ENCODE data around the gene PLXNA4.

PLXNA4 gene

GRCh38 chr7:132275416-132276233, 300.6 kb downstream of the PLXNA4 start:
- TF ChIP-seq NFRKB (IDR thresholded peaks at IDR 0.05) (no peak), FOXK2 (IDR thresholded peaks at IDR 0.05) (no peak), ELF4 (IDR thresholded peaks at IDR 0.05) (no peak), ARNT (IDR thresholded peaks at IDR 0.05) (no peak), ZNF384 (IDR thresholded peaks at IDR 0.05) (no peak), FOXM1 (IDR thresholded peaks at IDR 0.05; ENCODE audit: borderline replicate concordance) (no peak), BHLHE40 (IDR thresholded peaks at IDR 0.05; ENCODE audit: borderline replicate concordance) (no peak)
- ChIA-PET CTCF (no interaction called here), POLR2A (no interaction called here)
- no peak for DNase-seq (ENCODE audit: extremely low spot score)

DNA sequence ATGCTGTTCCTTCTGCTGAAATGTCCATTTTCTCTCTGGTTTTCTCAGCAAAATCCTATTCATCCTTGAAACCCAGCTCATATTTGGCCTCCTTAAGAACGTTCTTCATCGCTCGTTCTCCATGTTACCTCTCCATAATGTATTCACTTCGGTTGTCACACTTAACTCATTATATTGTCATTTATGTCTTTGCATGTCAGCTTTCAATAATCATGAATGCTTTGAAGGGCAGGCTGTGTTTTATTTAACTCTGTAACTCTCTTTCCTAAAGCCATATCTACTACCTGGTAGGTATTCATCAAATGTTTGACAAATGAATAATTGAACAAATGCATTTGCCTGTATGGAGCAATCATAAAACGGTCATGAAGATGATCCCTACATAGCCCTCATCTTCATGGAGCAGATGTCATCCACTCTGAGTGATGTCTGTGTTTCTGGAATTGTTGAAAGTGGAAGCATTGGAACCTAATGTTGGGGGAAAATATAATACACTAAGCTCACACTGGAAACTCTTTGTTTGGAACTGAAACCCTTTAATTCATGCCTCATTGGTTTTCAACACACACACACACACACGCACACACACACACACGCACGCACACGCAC, 303.4 kb downstream of the PLXNA4 start:
- TF ChIP-seq FOXA1 (IDR thresholded peaks at IDR 0.05) (no peak), ZNF384 (IDR thresholded peaks at IDR 0.05) (no peak), ELF4 (IDR thresholded peaks at IDR 0.05) (no peak)
- no peak for DNase-seq (ENCODE audit: extremely low spot score)
- ChIA-PET POLR2A (no interaction called here), CTCF (no interaction called here)

- ChIA-PET CTCF (no interaction called here), POLR2A (no interaction called here)
- TF ChIP-seq L3MBTL2 (conservative IDR thresholded peaks at IDR 0.05) (no peak), HDGF (IDR thresholded peaks at IDR 0.05; ENCODE audit: borderline replicate concordance) (no peak), SP1 (IDR thresholded peaks at IDR 0.05) (no peak), FOXK2 (IDR thresholded peaks at IDR 0.05) (no peak), ARNT (IDR thresholded peaks at IDR 0.05) (no peak), FOXM1 (IDR thresholded peaks at IDR 0.05; ENCODE audit: borderline replicate concordance) (no peak), TARDBP (IDR thresholded peaks at IDR 0.05) (no peak), SUZ12 (IDR thresholded peaks at IDR 0.05) (no peak), CTBP1 (IDR thresholded peaks at IDR 0.05; ENCODE audit: borderline replicate concordance) (no peak), LEF1 (IDR thresholded peaks at IDR 0.05; ENCODE audit: borderline replicate concordance) (no peak), FOXA1 (IDR thresholded peaks at IDR 0.05) (no peak), BHLHE40 (IDR thresholded peaks at IDR 0.05; ENCODE audit: borderline replicate concordance) (no peak), ELF4 (IDR thresholded peaks at IDR 0.05) (no peak), NFRKB (IDR thresholded peaks at IDR 0.05) (no peak), ZNF384 (IDR thresholded peaks at IDR 0.05) (no peak)
- TF ChIP-seq, protein P1, sequence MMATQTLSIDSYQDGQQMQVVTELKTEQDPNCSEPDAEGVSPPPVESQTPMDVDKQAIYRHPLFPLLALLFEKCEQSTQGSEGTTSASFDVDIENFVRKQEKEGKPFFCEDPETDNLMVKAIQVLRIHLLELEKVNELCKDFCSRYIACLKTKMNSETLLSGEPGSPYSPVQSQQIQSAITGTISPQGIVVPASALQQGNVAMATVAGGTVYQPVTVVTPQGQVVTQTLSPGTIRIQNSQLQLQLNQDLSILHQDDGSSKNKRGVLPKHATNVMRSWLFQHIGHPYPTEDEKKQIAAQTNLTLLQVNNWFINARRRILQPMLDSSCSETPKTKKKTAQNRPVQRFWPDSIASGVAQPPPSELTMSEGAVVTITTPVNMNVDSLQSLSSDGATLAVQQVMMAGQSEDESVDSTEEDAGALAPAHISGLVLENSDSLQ (IDR thresholded peaks at IDR 0.05): no peak
- DNase-seq (ENCODE audit: extremely low spot score): no peak
These were observed 305.8 kb downstream of the PLXNA4 start for GRCh38 chr7:132270517-132270916.

GRCh38 chr7:132269718-132270117, 306.6 kb downstream of the PLXNA4 start:
- POLR2A ChIA-PET: no interaction called here
- CTCF ChIA-PET: interaction anchor here (0.5 to 1.1 kb wide), 2 partner anchors 155 to 433 kb away, joined by 3 to 6 read pairs; no protein-coding TSS in a partner anchor
- TF ChIP-seq SP1 (IDR thresholded peaks at IDR 0.05): no peak
- TF ChIP-seq, protein P1 (IDR thresholded peaks at IDR 0.05): no peak
- no peak for TF ChIP-seq FOXK2 (IDR thresholded peaks at IDR 0.05)
- TF ChIP-seq SUZ12 (IDR thresholded peaks at IDR 0.05): no peak
- no peak for TF ChIP-seq ARNT (IDR thresholded peaks at IDR 0.05)
- TF ChIP-seq ELF4 (IDR thresholded peaks at IDR 0.05): no peak
- no peak for TF ChIP-seq CTBP1 (IDR thresholded peaks at IDR 0.05; ENCODE audit: borderline replicate concordance)
- no peak for TF ChIP-seq HDGF (IDR thresholded peaks at IDR 0.05; ENCODE audit: borderline replicate concordance)
- no peak for TF ChIP-seq FOXM1 (IDR thresholded peaks at IDR 0.05; ENCODE audit: borderline replicate concordance)
- TF ChIP-seq TARDBP (IDR thresholded peaks at IDR 0.05): no peak
- no peak for TF ChIP-seq ZNF384 (IDR thresholded peaks at IDR 0.05)
- no peak for TF ChIP-seq BHLHE40 (IDR thresholded peaks at IDR 0.05; ENCODE audit: borderline replicate concordance)
- no peak for TF ChIP-seq LEF1 (IDR thresholded peaks at IDR 0.05; ENCODE audit: borderline replicate concordance)
- TF ChIP-seq NFRKB (IDR thresholded peaks at IDR 0.05): no peak
- no peak for TF ChIP-seq L3MBTL2 (conservative IDR thresholded peaks at IDR 0.05)
- TF ChIP-seq FOXA1 (IDR thresholded peaks at IDR 0.05): no peak
- DNase-seq (ENCODE audit: extremely low spot score): no peak

GRCh38 chr7:132263151-132263550, 313.1 kb downstream of the PLXNA4 start:
- POLR2A ChIA-PET: no interaction called here
- no peak for DNase-seq (ENCODE audit: extremely low spot score)
- CTCF ChIA-PET: interaction anchor here (1.2 kb wide), 1 partner anchor 15 kb away, joined by 3 read pairs; no protein-coding TSS in a partner anchor
- TF ChIP-seq FOXK2 (IDR thresholded peaks at IDR 0.05) (no peak), NFRKB (IDR thresholded peaks at IDR 0.05) (no peak), FOXA1 (IDR thresholded peaks at IDR 0.05) (no peak), FOXM1 (IDR thresholded peaks at IDR 0.05; ENCODE audit: borderline replicate concordance) (no peak), ELF4 (IDR thresholded peaks at IDR 0.05) (no peak), HDGF (IDR thresholded peaks at IDR 0.05; ENCODE audit: borderline replicate concordance) (no peak), ARNT (IDR thresholded peaks at IDR 0.05) (no peak), SP1 (IDR thresholded peaks at IDR 0.05) (no peak), TARDBP (IDR thresholded peaks at IDR 0.05) (no peak), CTBP1 (IDR thresholded peaks at IDR 0.05; ENCODE audit: borderline replicate concordance) (no peak), ZNF384 (IDR thresholded peaks at IDR 0.05) (no peak), L3MBTL2 (conservative IDR thresholded peaks at IDR 0.05) (no peak), BHLHE40 (IDR thresholded peaks at IDR 0.05; ENCODE audit: borderline replicate concordance) (no peak), SUZ12 (IDR thresholded peaks at IDR 0.05) (no peak), LEF1 (IDR thresholded peaks at IDR 0.05; ENCODE audit: borderline replicate concordance) (no peak)
- TF ChIP-seq, protein P1 (IDR thresholded peaks at IDR 0.05): no peak

DNA sequence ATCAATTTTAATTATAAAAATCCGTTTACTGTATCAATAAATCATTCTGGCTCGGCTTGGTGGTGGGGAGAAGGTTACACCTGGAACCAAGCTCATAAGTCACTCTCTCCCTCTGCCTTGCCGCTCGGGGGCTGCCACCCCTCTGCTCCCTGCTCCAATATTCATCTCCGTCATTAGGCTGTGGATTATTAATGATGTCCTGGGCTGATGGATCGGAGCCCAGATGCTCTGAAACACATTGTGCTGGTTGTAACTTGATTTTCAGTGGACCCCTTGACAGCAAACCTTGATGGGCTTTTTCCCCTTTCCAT, 314.2 kb downstream of the PLXNA4 start:
- DNase-seq (ENCODE audit: extremely low spot score): no peak
- POLR2A ChIA-PET: no interaction called here
- TF ChIP-seq L3MBTL2 (conservative IDR thresholded peaks at IDR 0.05): no peak
- TF ChIP-seq, protein P1 (IDR thresholded peaks at IDR 0.05): no peak
- TF ChIP-seq CTBP1 (IDR thresholded peaks at IDR 0.05; ENCODE audit: borderline replicate concordance): no peak
- TF ChIP-seq HDGF (IDR thresholded peaks at IDR 0.05; ENCODE audit: borderline replicate concordance): no peak
- no peak for TF ChIP-seq ELF4 (IDR thresholded peaks at IDR 0.05)
- no peak for TF ChIP-seq SUZ12 (IDR thresholded peaks at IDR 0.05)
- TF ChIP-seq FOXK2 (IDR thresholded peaks at IDR 0.05): no peak
- no peak for TF ChIP-seq NFRKB (IDR thresholded peaks at IDR 0.05)
- no peak for TF ChIP-seq ARNT (IDR thresholded peaks at IDR 0.05)
- no peak for TF ChIP-seq BHLHE40 (IDR thresholded peaks at IDR 0.05; ENCODE audit: borderline replicate concordance)
- no peak for TF ChIP-seq FOXM1 (IDR thresholded peaks at IDR 0.05; ENCODE audit: borderline replicate concordance)
- TF ChIP-seq LEF1 (IDR thresholded peaks at IDR 0.05; ENCODE audit: borderline replicate concordance): no peak
- TF ChIP-seq ZNF384 (IDR thresholded peaks at IDR 0.05): no peak
- CTCF ChIA-PET: no interaction called here
